GM19397 (cell line): ENCODE data around the gene MIP.
"Not testable (repeated sequence)": the region's sequence is repeated elsewhere in the genome, so short reads cannot be mapped to it uniquely, and the experiment has no call there.

Experiments used
- ATAC-seq: cut with Tn5 transposase; IDR thresholded peaks from one replicate; pipeline ENCODE4 v1.9.1; 2021; ENCODE audit warnings: mild to moderate bottlenecking, moderate library complexity; ENCODE audit not compliant: unreplicated experiment

Gene MIP

GRCh38 chr12:56411781-56412639 is 42.4 kb downstream of the MIP start:
- no peak for ATAC-seq

- no peak for ATAC-seq
Measured at GRCh38 chr12:56410768-56411167, 43.7 kb downstream of the MIP start.

- ATAC-seq, result no peak
Measured at GRCh38 chr12:56408799-56409417, 45.5 kb downstream of the MIP start.

GRCh38 chr12:56404227-56404626 is 50.2 kb downstream of the MIP start:
- ATAC-seq, result not testable (repeated sequence)

- not testable (repeated sequence) for ATAC-seq
Measured at GRCh38 chr12:56401612-56402011, 52.8 kb downstream of the MIP start.

- ATAC-seq, result not testable (repeated sequence)
Measured at GRCh38 chr12:56401125-56401524, 53.3 kb downstream of the MIP start.
